Right atrium auricular region (tissue), 2 donors: ENCODE data around the gene C14orf93. TPM values are rescaled to one million over a fixed set of nuclear protein-coding genes. Genes with fewer than 3 reads are reported as not detected.
A peak's percentile ranks its signal among the peaks of the same experiment; 100 is the strongest.
"Not testable (repeated sequence)": the region's sequence is repeated elsewhere in the genome, so short reads cannot be mapped to it uniquely, and the experiment has no call there.

Experiments used
- DNase-seq: peaks from one replicate; pipeline ENCODE4 v3.0.0-alpha.2; 2019; ENCODE audit warnings: low spot score
- H3K27ac ChIP-seq, 2 donors: fragments of 200-600 bp; sonication (generic); 1 replicate in 1 of 2; 2 replicates in 1 of 2; pipeline ENCODE4 v1.5.1; 2016 to 2019
- H3K27me3 ChIP-seq, 2 donors: fragments of 200-600 bp; sonication (generic); one replicate each; pipeline versions ENCODE4 v1.5.1 to v1.6.0; 2017 to 2019
- H3K36me3 ChIP-seq: fragments of 200-600 bp; sonication (generic); one replicate; pipeline ENCODE4 v1.5.1; 2016
- H3K4me1 ChIP-seq, 2 donors: fragments of 200-600 bp; sonication (generic); one replicate each; pipeline versions ENCODE4 v1.5.1 to v1.6.0; 2017 to 2019
- H3K4me3 ChIP-seq, 2 donors: fragments of 200-600 bp; sonication (generic); 1 replicate in 1 of 2; 2 replicates in 1 of 2; pipeline ENCODE4 v1.5.1; 2017 to 2019; ENCODE audit warnings: mild to moderate bottlenecking in 1 of 2, moderate library complexity in 1 of 2
- H3K9me3 ChIP-seq, 2 donors: fragments of 200-600 bp; sonication (generic); one replicate each; pipeline ENCODE4 v1.5.1; 2019
- CTCF ChIP-seq, 2 donors: fragments of 200-600 bp; sonication (generic); IDR thresholded peaks; one replicate each; pipeline ENCODE4 v1.5.1; 2019; ENCODE audit warnings: antibody characterized with exemption in 2 of 2
- total RNA-seq, 2 donors: library from RNA; depleted of rRNA; stranded (reverse); fragments of >200 nt; gene quantifications; one replicate each; pipeline ENCODE4 v1.1.0, GENCODE V29; 2016

Gene C14orf93
- total RNA-seq, 2 donors from 2014 or later = 5.0 to 6.8 TPM

GRCh38 chr14:23009483-23009938 lies 432 bp downstream of the C14orf93 start:
- peak overlapping the region; percentile 82 to 87 for H3K27ac ChIP-seq
- H3K27me3 ChIP-seq = no peaks in the 10 kb centered on the region
- peak overlapping the region; percentile 41 to 60 for H3K4me3 ChIP-seq
- no peak for DNase-seq
- no peak for TF ChIP-seq CTCF (IDR thresholded peaks at IDR 0.05)
- H3K9me3 ChIP-seq = no peaks in the 10 kb centered on the region
- no peaks in the 10 kb centered on the region for H3K36me3 ChIP-seq
- peaks cover 0 to 17% of the 10 kb centered on the region in 2 donors for H3K4me1 ChIP-seq

DNA sequence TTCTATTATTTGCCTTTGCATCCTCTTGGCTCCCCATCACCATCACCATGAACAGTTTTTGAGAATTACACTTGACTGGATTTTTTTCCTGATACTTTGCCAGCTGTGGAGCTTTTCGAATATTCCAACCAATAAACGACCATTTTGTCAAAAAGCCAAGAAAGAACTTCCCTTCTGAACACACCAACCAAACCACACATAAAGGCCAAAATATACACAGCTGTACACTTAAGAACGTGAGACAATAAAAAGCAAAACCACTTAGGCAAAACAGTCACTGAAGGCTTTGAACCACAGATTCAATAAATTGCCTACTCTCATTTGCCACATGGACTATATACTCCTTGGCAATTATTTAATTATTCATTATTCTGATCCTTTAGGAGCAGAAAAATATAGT lies 1.1 kb downstream of the C14orf93 start:
- no peak for DNase-seq
- H3K27ac ChIP-seq = no peak overlapping the region
- H3K9me3 ChIP-seq = no peaks in the 10 kb centered on the region
- no peaks in the 10 kb centered on the region for H3K27me3 ChIP-seq
- no peak overlapping the region for H3K4me3 ChIP-seq
- peaks cover 0 to 17% of the 10 kb centered on the region in 2 donors for H3K4me1 ChIP-seq
- TF ChIP-seq CTCF (IDR thresholded peaks at IDR 0.05) = no peak
- no peaks in the 10 kb centered on the region for H3K36me3 ChIP-seq

DNA sequence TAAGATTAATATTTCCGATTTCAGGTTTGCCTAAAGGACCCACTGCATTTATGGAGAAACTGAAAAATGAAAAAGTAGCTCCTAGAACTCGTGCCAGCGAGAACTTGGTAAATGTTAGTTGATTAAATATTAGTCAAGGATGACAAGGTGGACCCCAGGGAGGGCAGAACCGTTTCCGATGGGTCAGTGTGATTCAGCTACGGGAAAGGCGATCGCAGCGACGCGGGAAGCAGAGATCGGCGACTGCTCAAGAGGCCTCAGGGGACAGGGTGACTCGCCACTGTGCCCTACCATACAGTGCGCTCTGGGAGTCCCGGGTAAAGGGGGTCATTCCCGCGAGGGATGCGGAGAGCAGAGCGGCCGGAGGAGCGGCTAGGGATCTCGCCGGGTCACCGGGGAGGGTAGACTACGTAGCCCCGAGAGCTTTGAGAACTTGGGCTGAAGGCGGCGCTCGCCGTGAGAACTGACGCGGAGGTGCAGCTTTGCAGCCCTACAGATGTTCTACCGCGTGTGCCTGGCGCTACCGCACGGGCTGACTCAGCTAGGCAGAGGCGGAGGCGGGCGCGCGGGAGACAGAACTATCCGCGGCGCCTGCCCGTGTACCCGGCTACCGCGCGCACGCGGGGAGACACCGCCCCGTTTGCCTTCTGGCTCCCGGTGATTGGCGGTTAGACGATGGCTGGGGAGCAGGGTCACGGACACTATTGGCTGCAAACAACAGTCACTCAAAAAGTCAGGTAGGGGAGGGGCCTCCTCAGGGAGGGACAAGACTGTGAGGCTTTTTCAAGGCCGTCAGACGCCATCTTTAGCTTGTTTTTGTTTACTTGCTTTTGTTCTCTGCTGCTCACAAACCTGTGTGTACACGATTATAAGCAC lies 3.2 kb downstream of the C14orf93 start:
- no peaks in the 10 kb centered on the region for H3K27me3 ChIP-seq
- H3K4me1 ChIP-seq = peaks cover 0 to 17% of the 10 kb centered on the region in 2 donors
- peak; percentile 97 for DNase-seq
- H3K36me3 ChIP-seq = no peaks in the 10 kb centered on the region
- TF ChIP-seq CTCF (IDR thresholded peaks at IDR 0.05) = peak in 1 of 2 donors; percentile 34
- no peaks in the 10 kb centered on the region for H3K9me3 ChIP-seq
- peak overlapping the region; percentile 92 to 98 for H3K27ac ChIP-seq
- H3K4me3 ChIP-seq = peak overlapping the region; percentile 72 to 80

DNA sequence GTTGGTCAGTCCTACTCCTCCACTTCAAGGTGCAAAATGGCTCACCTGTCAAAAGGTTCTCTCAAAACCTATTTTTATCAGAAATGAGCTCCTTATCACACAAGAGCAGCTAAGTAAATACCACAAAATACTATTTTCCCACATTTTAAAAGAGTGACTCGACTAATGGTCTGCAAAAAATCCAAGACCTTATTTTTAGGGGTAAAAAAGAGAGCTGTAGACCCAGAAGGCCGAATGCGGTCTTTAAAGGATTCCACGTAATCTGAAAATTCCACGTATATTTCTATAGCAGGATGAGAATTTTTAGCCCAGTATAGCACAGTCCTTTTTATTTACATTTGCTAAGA lies 3.8 kb downstream of the C14orf93 start:
- peak overlapping the region; percentile 72 to 80 for H3K4me3 ChIP-seq
- H3K27ac ChIP-seq = peak overlapping the region; percentile 92 to 98
- H3K4me1 ChIP-seq = peaks cover 0 to 17% of the 10 kb centered on the region in 2 donors
- H3K9me3 ChIP-seq = no peaks in the 10 kb centered on the region
- TF ChIP-seq CTCF (IDR thresholded peaks at IDR 0.05) = no peak
- H3K36me3 ChIP-seq = no peaks in the 10 kb centered on the region
- no peaks in the 10 kb centered on the region for H3K27me3 ChIP-seq
- no peak for DNase-seq

GRCh38 chr14:23005451-23006187 lies 4.3 kb downstream of the C14orf93 start:
- H3K36me3 ChIP-seq = no peaks in the 10 kb centered on the region
- peak overlapping the region in 1 of 2 donors; percentile 98 for H3K27ac ChIP-seq
- H3K9me3 ChIP-seq = no peaks in the 10 kb centered on the region
- TF ChIP-seq CTCF (IDR thresholded peaks at IDR 0.05) = no peak
- no peak for DNase-seq
- H3K27me3 ChIP-seq = no peaks in the 10 kb centered on the region
- H3K4me1 ChIP-seq = peaks cover 0 to 17% of the 10 kb centered on the region in 2 donors
- no peak overlapping the region for H3K4me3 ChIP-seq

DNA sequence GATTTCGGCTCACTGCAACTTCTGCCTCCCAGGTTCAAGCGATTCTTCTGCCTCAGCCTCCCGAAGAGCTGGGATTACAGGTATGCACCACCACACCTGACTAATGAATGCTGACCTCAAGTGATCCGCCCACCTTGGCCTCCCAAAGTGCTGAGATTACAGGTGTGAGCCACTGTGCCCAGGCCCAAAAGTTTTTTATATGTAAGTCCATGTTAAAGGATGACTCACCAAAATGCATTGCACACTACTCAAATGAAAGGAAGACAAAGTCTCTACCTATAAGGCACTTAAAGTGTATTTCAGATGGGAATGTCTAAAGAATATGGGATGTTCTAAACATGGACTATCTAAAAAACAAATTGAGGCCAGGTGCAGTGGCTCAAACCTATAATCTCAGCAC lies 5.7 kb downstream of the C14orf93 start:
- H3K27me3 ChIP-seq, H3K36me3 ChIP-seq, DNase-seq, H3K9me3 ChIP-seq, H3K27ac ChIP-seq, H3K4me3 ChIP-seq: not testable (repeated sequence)
- H3K4me1 ChIP-seq = peaks cover 0 to 12% of the 10 kb centered on the region in 2 donors
